ENCODE measurements around the gene SMIM1. TPM values are rescaled to one million over a fixed set of nuclear protein-coding genes. Genes with fewer than 3 reads are reported as not detected.
A peak's percentile ranks its signal among the peaks of the same experiment; 100 is the strongest.

The SMIM1 gene
- total and polyA plus RNA-seq, 9 of the 15 experiments (the other 6 are each of a cell fraction or from before 2014, with no cell fraction given) = 2.3 to 125 (median 24.3) TPM

GRCh38 chr1:3796215-3797061, 23.9 kb downstream of the SMIM1 start, which contains the start of gene LRRC47 (continued):
- TF ChIP-seq AFF4 (CRISPR knock-in tag; IDR thresholded peaks at IDR 0.05) = peak; percentile 83
- TF ChIP-seq ZBTB17 (CRISPR knock-in tag; IDR thresholded peaks at IDR 0.05) = peak; percentile 53; the same call in 1 of the 2 replicates
- peak; percentile 55; the same call in 1 of the 2 replicates for TF ChIP-seq SOX6 (IDR thresholded peaks at IDR 0.05)
- TF ChIP-seq ZNF644 (tag; IDR thresholded peaks at IDR 0.05; ENCODE audit: low read depth) = no peak
- no peak for TF ChIP-seq ZNF79 (CRISPR knock-in tag; IDR thresholded peaks at IDR 0.05; ENCODE audit: low read depth)
- 0 out of 2 replicates have a peak, but pooled peaks have one; percentile 4 for TF ChIP-seq GATAD2B (IDR thresholded peaks at IDR 0.05; ENCODE audit: borderline replicate concordance)
- TF ChIP-seq FOXA1 (IDR thresholded peaks at IDR 0.05; ENCODE audit: borderline replicate concordance) = no peak
- TF ChIP-seq ZNF507 (tag; conservative IDR thresholded peaks at IDR 0.05) = no peak
- peak; percentile 61 for TF ChIP-seq PML (IDR thresholded peaks at IDR 0.05; ENCODE audit: low read length)
- TF ChIP-seq E2F4 (CRISPR knock-in tag; IDR thresholded peaks at IDR 0.05; ENCODE audit: low read depth) = no peak; the same call in 1 of the 2 replicates
- peak; percentile 94 for TF ChIP-seq SIN3B (IDR thresholded peaks at IDR 0.05; ENCODE audit: low read depth)
- peak; percentile 91 for TF ChIP-seq EP400 (IDR thresholded peaks at IDR 0.05)
- TF ChIP-seq HDAC3 (IDR thresholded peaks at IDR 0.05; ENCODE audit: borderline replicate concordance, partially characterized antibody) = no peak
- TF ChIP-seq ZKSCAN8 (CRISPR knock-in tag; IDR thresholded peaks at IDR 0.05) = no peak
- peak; percentile 38; the same call in 1 of the 2 replicates for TF ChIP-seq TEAD4 (IDR thresholded peaks at IDR 0.05; ENCODE audit: low read length)
- no peak for TF ChIP-seq TEAD4 (CRISPR knock-in tag; IDR thresholded peaks at IDR 0.05; ENCODE audit: borderline replicate concordance)
- TF ChIP-seq SLC30A9 (CRISPR knock-in tag; IDR thresholded peaks at IDR 0.05) = no peak
- TF ChIP-seq ZNF175 (CRISPR knock-in tag; IDR thresholded peaks at IDR 0.05; ENCODE audit: low read depth) = no peak
- no peak for TF ChIP-seq ZBTB2 (IDR thresholded peaks at IDR 0.05)
- TF ChIP-seq CBX3 (IDR thresholded peaks at IDR 0.05; ENCODE audit: borderline replicate concordance in 1 of 2, low read length in 2 of 2) = peak in 1 of 2 experiments; percentile 58; a peak in 1 of 3 replicates
- no peak for TF ChIP-seq ZNF766 (CRISPR knock-in tag; conservative IDR thresholded peaks at IDR 0.05)
